NCI-H1694 treated with DMSO at 0.1 percent for 48 hours (cell line): Measurements from ENCODE around the gene RPS2.
"Not testable (repeated sequence)": the region's sequence is repeated elsewhere in the genome, so short reads cannot be mapped to it uniquely, and the experiment has no call there.

Source experiments
- DNase-seq: peaks from one replicate; lab custom pipeline; 2025; lab: John Stamatoyannopoulos, UW

Gene RPS2

GRCh38 chr16:1962161-1963153, 2.2 kb downstream of the RPS2 start:
- not testable (repeated sequence) for DNase-seq

- DNase-seq, result no peak
These were observed 3.0 kb downstream of the RPS2 start for GRCh38 chr16:1961651-1962067.

GRCh38 chr16:1960665-1961630, 3.7 kb downstream of the RPS2 start:
- peak; percentile 82 for DNase-seq

- peak; percentile 66 for DNase-seq
These were observed 5.2 kb downstream of the RPS2 start, which contains the start of gene NDUFB10 for GRCh38 chr16:1959269-1960039. TSS of gene NDUFB10 (plus strand) at chr16:1959538. CDS start at chr16:1959625, 87 bp downstream.

- no peak for DNase-seq
These were observed 5.8 kb downstream of the RPS2 start for GRCh38 chr16:1958715-1959268.

GRCh38 chr16:1958143-1958491, 6.5 kb downstream of the RPS2 start:
- DNase-seq, result not testable (repeated sequence)

GRCh38 chr16:1957434-1958142, 7.0 kb downstream of the RPS2 start:
- not testable (repeated sequence) for DNase-seq

GRCh38 chr16:1953734-1954133, 10.9 kb downstream of the RPS2 start:
- DNase-seq, result no peak

GRCh38 chr16:1950559-1950958, 14.1 kb downstream of the RPS2 start:
- DNase-seq, result no peak

- no peak for DNase-seq
These were observed 14.6 kb downstream of the RPS2 start for GRCh38 chr16:1950047-1950446.

- DNase-seq, result no peak
These were observed 15.1 kb downstream of the RPS2 start for GRCh38 chr16:1949507-1949906.

- DNase-seq, result no peak
These were observed 17.3 kb downstream of the RPS2 start for GRCh38 chr16:1947369-1947670.

- DNase-seq, result no peak
These were observed 17.9 kb downstream of the RPS2 start for GRCh38 chr16:1946495-1947368.

- DNase-seq, result no peak
These were observed 18.9 kb downstream of the RPS2 start for GRCh38 chr16:1945559-1946391.

GRCh38 chr16:1944612-1945199, 19.9 kb downstream of the RPS2 start:
- no peak for DNase-seq

GRCh38 chr16:1942810-1943726, 21.6 kb downstream of the RPS2 start, which contains the start of gene MSRB1:
TSS of gene MSRB1 (minus strand) at chr16:1943199. CDS start at chr16:1943156, 43 bp downstream.
- peak; percentile 93 for DNase-seq
